ENCODE results near the gene MYBPC3.
"Not testable (repeated sequence)": the region's sequence is repeated elsewhere in the genome, so short reads cannot be mapped to it uniquely, and the experiment has no call there.

Gene MYBPC3

GRCh38 chr11:47326198-47326597, 26.3 kb downstream of the MYBPC3 start:
- Histone ChIP-seq H3K36me3 (peaks cover 25% of the 10 kb centered on the region), H3K9me3 (no peaks in the 10 kb centered on the region), H3K4me3 (no peak overlapping the region), H3K27me3 (no peaks in the 10 kb centered on the region), H4K20me1 (no peaks in the 10 kb centered on the region), H3K4me1 (peaks cover 48% of the 10 kb centered on the region), H3K9ac (no peak overlapping the region), H3K27ac (no peak overlapping the region), H3K4me2 (no peak overlapping the region)
- no peak for TF ChIP-seq Cebpa-rat (IDR thresholded peaks at IDR 0.05)

GRCh38 chr11:47325271-47326041, 27.0 kb downstream of the MYBPC3 start:
- no peaks in the 10 kb centered on the region for H4K20me1 ChIP-seq
- H3K27ac ChIP-seq, result no peak overlapping the region
- peak overlapping the region; percentile 43; the same call in 1 of the 2 replicates for H3K9ac ChIP-seq

GRCh38 chr11:47324520-47324919, 28.0 kb downstream of the MYBPC3 start:
- Histone ChIP-seq H3K4me1 (peaks cover 37% of the 10 kb centered on the region), H3K4me2 (no peak overlapping the region), H3K9me3 (no peaks in the 10 kb centered on the region), H3K27ac (no peak overlapping the region), H3K4me3 (no peak overlapping the region), H3K36me3 (peaks cover 9% of the 10 kb centered on the region), H3K9ac (0 out of 2 replicates have a peak overlapping the region, but pooled peaks have one; percentile 43), H3K27me3 (no peaks in the 10 kb centered on the region), H4K20me1 (no peaks in the 10 kb centered on the region)
- TF ChIP-seq Cebpa-rat (IDR thresholded peaks at IDR 0.05), result no peak

More at GRCh38 chr11:47325271-47326041, 27.0 kb downstream of the MYBPC3 start:
- peaks cover 18% of the 10 kb centered on the region for H3K36me3 ChIP-seq
- H3K4me3 ChIP-seq, result no peak overlapping the region
- H3K4me1 ChIP-seq, result peaks cover 46% of the 10 kb centered on the region
- no peaks in the 10 kb centered on the region for H3K9me3 ChIP-seq
- no peaks in the 10 kb centered on the region for H3K27me3 ChIP-seq
- no peak overlapping the region for H3K4me2 ChIP-seq
- no peak for TF ChIP-seq Cebpa-rat (IDR thresholded peaks at IDR 0.05)

- TF ChIP-seq Cebpa-rat (IDR thresholded peaks at IDR 0.05), result no peak
- H3K9ac ChIP-seq, result no peak overlapping the region
- peaks cover 55% of the 10 kb centered on the region for H3K36me3 ChIP-seq
- H3K27me3 ChIP-seq, result no peaks in the 10 kb centered on the region
- no peaks in the 10 kb centered on the region for H4K20me1 ChIP-seq
- no peak overlapping the region for H3K27ac ChIP-seq
- no peak overlapping the region for H3K4me3 ChIP-seq
- H3K9me3 ChIP-seq, result no peaks in the 10 kb centered on the region
- H3K4me2 ChIP-seq, result no peak overlapping the region
- H3K4me1 ChIP-seq, result no peaks in the 10 kb centered on the region
Measured at GRCh38 chr11:47318166-47318565, 34.3 kb downstream of the MYBPC3 start.

GRCh38 chr11:47317064-47317828, 35.3 kb downstream of the MYBPC3 start:
- TF ChIP-seq Cebpa-rat (IDR thresholded peaks at IDR 0.05), result no peak
- peaks cover 64% of the 10 kb centered on the region for H3K36me3 ChIP-seq

GRCh38 chr11:47316501-47316900, 36.0 kb downstream of the MYBPC3 start:
- H4K20me1 ChIP-seq, H3K27me3 ChIP-seq, H3K27ac ChIP-seq, H3K9me3 ChIP-seq, H3K9ac ChIP-seq, H3K4me3 ChIP-seq, H3K4me1 ChIP-seq, H3K4me2 ChIP-seq: not testable (repeated sequence)
- H3K36me3 ChIP-seq, result peaks cover 71% of the 10 kb centered on the region

More at GRCh38 chr11:47317064-47317828, 35.3 kb downstream of the MYBPC3 start:
- Histone ChIP-seq H3K9ac (no peak overlapping the region), H3K27me3 (no peaks in the 10 kb centered on the region), H3K4me3 (no peak overlapping the region), H4K20me1 (no peaks in the 10 kb centered on the region), H3K4me1 (no peaks in the 10 kb centered on the region), H3K9me3 (no peaks in the 10 kb centered on the region), H3K27ac (no peak overlapping the region), H3K4me2 (no peak overlapping the region)

GRCh38 chr11:47314992-47315391, 37.5 kb downstream of the MYBPC3 start:
- Histone ChIP-seq H3K9me3 (no peaks in the 10 kb centered on the region), H3K27me3 (no peaks in the 10 kb centered on the region), H3K27ac (no peak overlapping the region), H3K4me1 (no peaks in the 10 kb centered on the region), H3K4me3 (no peak overlapping the region), H3K36me3 (peaks cover 86% of the 10 kb centered on the region), H4K20me1 (no peaks in the 10 kb centered on the region), H3K4me2 (no peak overlapping the region), H3K9ac (no peak overlapping the region)
- TF ChIP-seq Cebpa-rat (IDR thresholded peaks at IDR 0.05), result no peak

GRCh38 chr11:47308050-47308823, 44.3 kb downstream of the MYBPC3 start:
- Histone ChIP-seq H3K27me3 (no peaks in the 10 kb centered on the region), H3K4me1 (peaks cover 19% of the 10 kb centered on the region), H3K27ac (no peak overlapping the region), H3K9me3 (peaks cover 5% of the 10 kb centered on the region; the same call in 1 of the 2 replicates), H3K9ac (no peak overlapping the region; the same call in 1 of the 2 replicates), H3K4me2 (no peak overlapping the region), H3K36me3 (peaks cover 100% of the 10 kb centered on the region), H3K4me3 (no peak overlapping the region), H4K20me1 (peaks cover 28% of the 10 kb centered on the region)
- TF ChIP-seq Cebpa-rat (IDR thresholded peaks at IDR 0.05), result no peak

GRCh38 chr11:47306484-47306844, 46.0 kb downstream of the MYBPC3 start:
- TF ChIP-seq Cebpa-rat (IDR thresholded peaks at IDR 0.05), result no peak
- Histone ChIP-seq H3K9ac (0 out of 2 replicates have a peak overlapping the region, but pooled peaks have one; percentile 13), H3K27me3 (no peaks in the 10 kb centered on the region), H4K20me1 (peaks cover 28% of the 10 kb centered on the region), H3K36me3 (peaks cover 100% of the 10 kb centered on the region), H3K4me2 (0 out of 2 replicates have a peak overlapping the region, but pooled peaks have one; percentile 54), H3K4me1 (peaks cover 19% of the 10 kb centered on the region), H3K9me3 (peaks cover 23% of the 10 kb centered on the region), H3K4me3 (no peak overlapping the region), H3K27ac (no peak overlapping the region)
